ENCODE results near the gene ZSCAN2.
"Not testable (repeated sequence)": the region's sequence is repeated elsewhere in the genome, so short reads cannot be mapped to it uniquely, and the experiment has no call there.

The ZSCAN2 gene

GRCh38 chr15:84600687-84601554 lies at the start of gene ZSCAN2:
Gene ZSCAN2 (plus strand): TSS chr15:84601009. CDS start chr15:84603928, 2,919 bp downstream.
- Histone ChIP-seq H3K79me2 (peaks cover 2% of the 10 kb centered on the region), H3K4me2 (ENCODE audit: low read length) (peak within 1 kb of the TSS; percentile 96), H2AFZ (peak within 1 kb of the TSS; percentile 91), H3K4me1 (no peaks in the 10 kb centered on the region), H3K27ac (peak within 1 kb of the TSS; percentile 51), H3K9me3 (ENCODE audit: control insufficient read depth, low read length) (no peaks in the 10 kb centered on the region), H3K9ac (no peak within 1 kb of the TSS), H3K27me3 (ENCODE audit: control insufficient read depth, insufficient read depth, low read length) (no peaks in the 10 kb centered on the region), H3K36me3 (ENCODE audit: control insufficient read depth, insufficient read depth, low read length) (no peaks in the 10 kb centered on the region), H3K4me3 (ENCODE audit: low read depth, low read length) (peak within 1 kb of the TSS; percentile 89)
- TF ChIP-seq CTCF (IDR thresholded peaks at IDR 0.05) = no peak

- not testable (repeated sequence) for H3K4me2 ChIP-seq (ENCODE audit: low read length); H3K9ac ChIP-seq; H3K9me3 ChIP-seq (ENCODE audit: control insufficient read depth, low read length); H3K27ac ChIP-seq; H3K79me2 ChIP-seq; H3K4me3 ChIP-seq (ENCODE audit: low read depth, low read length); H3K4me1 ChIP-seq; H2AFZ ChIP-seq; H3K27me3 ChIP-seq (ENCODE audit: control insufficient read depth, insufficient read depth, low read length); H3K36me3 ChIP-seq (ENCODE audit: control insufficient read depth, insufficient read depth, low read length)
Observed at GRCh38 chr15:84551624-84552023, 49.2 kb upstream of the ZSCAN2 start.

GRCh38 chr15:84552896-84553295 lies 47.9 kb upstream of the ZSCAN2 start:
- no peaks in the 10 kb centered on the region for H3K79me2 ChIP-seq
- no peaks in the 10 kb centered on the region for H3K27me3 ChIP-seq (ENCODE audit: control insufficient read depth, insufficient read depth, low read length)
- H3K9me3 ChIP-seq (ENCODE audit: control insufficient read depth, low read length) = no peaks in the 10 kb centered on the region
- H3K4me3 ChIP-seq (ENCODE audit: low read depth, low read length) = no peak overlapping the region
- no peak overlapping the region for H3K9ac ChIP-seq
- no peak for TF ChIP-seq CTCF (IDR thresholded peaks at IDR 0.05)
- H3K36me3 ChIP-seq (ENCODE audit: control insufficient read depth, insufficient read depth, low read length) = no peaks in the 10 kb centered on the region
- no peak overlapping the region for H3K4me2 ChIP-seq (ENCODE audit: low read length)
- no peak overlapping the region for H2AFZ ChIP-seq
- H3K4me1 ChIP-seq = no peaks in the 10 kb centered on the region
- no peak overlapping the region for H3K27ac ChIP-seq

- H3K36me3 ChIP-seq (ENCODE audit: control insufficient read depth, insufficient read depth, low read length); H3K27ac ChIP-seq; H3K9me3 ChIP-seq (ENCODE audit: control insufficient read depth, low read length); H3K79me2 ChIP-seq; H3K4me1 ChIP-seq; H3K4me2 ChIP-seq (ENCODE audit: low read length); H2AFZ ChIP-seq; H3K4me3 ChIP-seq (ENCODE audit: low read depth, low read length); H3K9ac ChIP-seq; H3K27me3 ChIP-seq (ENCODE audit: control insufficient read depth, insufficient read depth, low read length): not testable (repeated sequence)
Observed at GRCh38 chr15:84556690-84557089, 44.1 kb upstream of the ZSCAN2 start.

- not testable (repeated sequence) for H3K4me3 ChIP-seq (ENCODE audit: low read depth, low read length); H3K27ac ChIP-seq; H3K4me1 ChIP-seq; H3K9me3 ChIP-seq (ENCODE audit: control insufficient read depth, low read length); H3K79me2 ChIP-seq; H3K27me3 ChIP-seq (ENCODE audit: control insufficient read depth, insufficient read depth, low read length); H3K4me2 ChIP-seq (ENCODE audit: low read length); H2AFZ ChIP-seq; H3K9ac ChIP-seq; H3K36me3 ChIP-seq (ENCODE audit: control insufficient read depth, insufficient read depth, low read length)
Observed at GRCh38 chr15:84568021-84568420, 32.8 kb upstream of the ZSCAN2 start.

GRCh38 chr15:84570164-84570735 lies 30.6 kb upstream of the ZSCAN2 start:
- no peaks in the 10 kb centered on the region for H3K4me1 ChIP-seq
- H3K27ac ChIP-seq = peak overlapping the region; percentile 56

More at GRCh38 chr15:84570164-84570735, 30.6 kb upstream of the ZSCAN2 start:
- peak overlapping the region; percentile 75 for H3K4me2 ChIP-seq (ENCODE audit: low read length)
- H3K79me2 ChIP-seq = no peaks in the 10 kb centered on the region
- peak overlapping the region; percentile 92 for H2AFZ ChIP-seq
- H3K4me3 ChIP-seq (ENCODE audit: low read depth, low read length) = peak overlapping the region; percentile 66
- H3K36me3 ChIP-seq (ENCODE audit: control insufficient read depth, insufficient read depth, low read length) = no peaks in the 10 kb centered on the region
- no peaks in the 10 kb centered on the region for H3K9me3 ChIP-seq (ENCODE audit: control insufficient read depth, low read length)
- no peaks in the 10 kb centered on the region for H3K27me3 ChIP-seq (ENCODE audit: control insufficient read depth, insufficient read depth, low read length)
- H3K9ac ChIP-seq = no peak overlapping the region
- TF ChIP-seq CTCF (IDR thresholded peaks at IDR 0.05) = no peak

All from parathyroid adenoma (tissue), 2 donors.